Measurements from ENCODE around the gene DUS2. TPM values are rescaled to one million over a fixed set of nuclear protein-coding genes. Genes with fewer than 3 reads are reported as not detected.
A peak's percentile ranks its signal among the peaks of the same experiment; 100 is the strongest.

Gene DUS2
- total RNA-seq, 1 donor from 2014 or later = 16.4 TPM

DNA sequence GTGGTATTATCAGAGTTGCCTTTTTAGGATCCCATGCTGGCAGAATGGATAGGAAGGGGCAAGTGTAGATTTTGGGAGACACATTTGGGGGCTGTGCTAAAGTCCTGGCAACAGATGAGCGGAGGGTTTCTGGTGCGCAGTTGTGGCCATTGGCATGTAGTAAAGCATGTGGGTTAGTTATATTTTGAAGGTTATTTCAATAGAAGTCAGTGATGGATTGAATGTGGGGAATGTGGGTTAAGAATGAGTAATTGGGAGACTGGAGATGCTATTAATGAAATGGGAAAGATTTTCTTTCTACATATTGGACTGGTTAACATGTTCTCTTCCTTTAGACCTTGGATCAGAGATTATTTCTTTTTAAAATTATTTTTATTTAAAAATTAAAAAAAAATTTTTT lies 10.0 kb downstream of the DUS2 start:
- Mint-ChIP-seq H3K36me3 (ENCODE audit: low read depth, unreplicated experiment) (peaks cover 8% of the 10 kb centered on the region), H3K9me3 (ENCODE audit: unreplicated experiment) (no peaks in the 10 kb centered on the region), H3K27ac (ENCODE audit: unreplicated experiment) (no peak overlapping the region), H3K27me3 (ENCODE audit: unreplicated experiment) (peaks cover 2% of the 10 kb centered on the region), H3K4me3 (ENCODE audit: unreplicated experiment) (no peak overlapping the region), H3K4me1 (ENCODE audit: unreplicated experiment) (peaks cover 11% of the 10 kb centered on the region)
- DNase-seq (ENCODE audit: low spot score) = no peak
- TF ChIP-seq, protein P1, sequence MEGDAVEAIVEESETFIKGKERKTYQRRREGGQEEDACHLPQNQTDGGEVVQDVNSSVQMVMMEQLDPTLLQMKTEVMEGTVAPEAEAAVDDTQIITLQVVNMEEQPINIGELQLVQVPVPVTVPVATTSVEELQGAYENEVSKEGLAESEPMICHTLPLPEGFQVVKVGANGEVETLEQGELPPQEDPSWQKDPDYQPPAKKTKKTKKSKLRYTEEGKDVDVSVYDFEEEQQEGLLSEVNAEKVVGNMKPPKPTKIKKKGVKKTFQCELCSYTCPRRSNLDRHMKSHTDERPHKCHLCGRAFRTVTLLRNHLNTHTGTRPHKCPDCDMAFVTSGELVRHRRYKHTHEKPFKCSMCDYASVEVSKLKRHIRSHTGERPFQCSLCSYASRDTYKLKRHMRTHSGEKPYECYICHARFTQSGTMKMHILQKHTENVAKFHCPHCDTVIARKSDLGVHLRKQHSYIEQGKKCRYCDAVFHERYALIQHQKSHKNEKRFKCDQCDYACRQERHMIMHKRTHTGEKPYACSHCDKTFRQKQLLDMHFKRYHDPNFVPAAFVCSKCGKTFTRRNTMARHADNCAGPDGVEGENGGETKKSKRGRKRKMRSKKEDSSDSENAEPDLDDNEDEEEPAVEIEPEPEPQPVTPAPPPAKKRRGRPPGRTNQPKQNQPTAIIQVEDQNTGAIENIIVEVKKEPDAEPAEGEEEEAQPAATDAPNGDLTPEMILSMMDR (IDR thresholded peaks at IDR 0.05; ENCODE audit: unreplicated experiment) = no peak

DNA sequence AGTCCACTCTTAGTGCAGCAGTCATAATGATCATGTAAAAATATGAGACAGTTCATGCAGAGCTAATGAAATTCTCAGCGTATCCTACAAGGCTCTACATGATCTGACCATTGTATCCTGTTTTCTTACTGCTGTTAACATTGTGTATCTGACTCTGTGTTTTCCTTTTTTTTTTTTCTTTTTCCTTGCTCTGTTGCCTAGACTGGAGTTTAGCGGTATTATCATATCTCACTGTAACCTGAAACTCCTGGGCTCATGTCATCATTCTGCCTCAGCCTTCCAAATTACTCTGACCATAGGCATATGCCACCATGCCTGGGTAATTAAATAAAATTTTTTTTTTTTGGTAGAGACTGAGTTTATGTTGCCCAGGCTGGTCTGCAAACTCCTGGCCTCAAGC lies 12.1 kb downstream of the DUS2 start:
- peaks cover 11% of the 10 kb centered on the region for H3K36me3 Mint-ChIP-seq (ENCODE audit: low read depth, unreplicated experiment)
- TF ChIP-seq, protein P1 (IDR thresholded peaks at IDR 0.05; ENCODE audit: unreplicated experiment) = no peak

DNA sequence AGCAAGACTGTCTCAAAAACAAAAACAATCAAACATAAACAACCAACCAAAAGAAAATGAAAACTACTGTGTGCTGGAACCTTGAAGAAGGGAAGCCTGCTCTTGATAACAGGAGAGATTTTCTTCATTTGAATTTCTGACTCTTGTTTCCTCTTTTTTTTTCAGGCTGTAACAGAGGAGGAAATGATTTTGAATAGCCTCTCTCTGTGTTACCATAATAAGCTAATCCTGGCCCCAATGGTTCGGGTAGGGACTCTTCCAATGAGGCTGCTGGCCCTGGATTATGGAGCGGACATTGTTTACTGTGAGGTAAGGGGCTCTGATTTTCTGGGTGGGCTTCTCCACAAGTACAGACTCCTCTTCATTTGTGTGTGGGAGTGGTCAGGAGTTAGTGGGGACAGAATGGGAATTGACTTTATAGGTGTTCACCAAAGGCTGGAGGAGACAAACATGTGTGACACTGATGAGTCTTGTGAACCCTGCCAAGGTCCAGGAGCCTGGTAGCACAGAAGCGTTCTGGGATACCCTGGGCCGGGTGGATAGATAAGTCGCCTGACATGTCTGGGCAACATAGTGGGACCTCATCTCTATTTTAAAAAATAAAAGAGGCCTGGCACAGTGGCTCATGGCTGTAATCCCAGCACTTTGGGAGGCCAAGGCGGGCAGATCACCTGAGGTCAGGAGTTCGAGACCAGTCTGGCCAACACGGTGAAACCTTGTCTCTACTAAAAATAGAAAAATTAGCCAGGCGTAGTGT lies 14.9 kb downstream of the DUS2 start:
- Mint-ChIP-seq H3K36me3 (ENCODE audit: low read depth, unreplicated experiment) (peaks cover 7% of the 10 kb centered on the region), H3K9me3 (ENCODE audit: unreplicated experiment) (no peaks in the 10 kb centered on the region), H3K4me1 (ENCODE audit: unreplicated experiment) (peaks cover 17% of the 10 kb centered on the region), H3K27me3 (ENCODE audit: unreplicated experiment) (peaks cover 6% of the 10 kb centered on the region), H3K27ac (ENCODE audit: unreplicated experiment) (peak overlapping the region; percentile 81), H3K4me3 (ENCODE audit: unreplicated experiment) (no peak overlapping the region)
- DNase-seq (ENCODE audit: low spot score) = no peak
- TF ChIP-seq, protein P1 (IDR thresholded peaks at IDR 0.05; ENCODE audit: unreplicated experiment) = no peak

More for the DNA sequence above, 12.1 kb downstream of the DUS2 start:
- Mint-ChIP-seq H3K27me3 (ENCODE audit: unreplicated experiment) (peaks cover 4% of the 10 kb centered on the region), H3K4me1 (ENCODE audit: unreplicated experiment) (peaks cover 15% of the 10 kb centered on the region), H3K9me3 (ENCODE audit: unreplicated experiment) (no peaks in the 10 kb centered on the region), H3K27ac (ENCODE audit: unreplicated experiment) (peak overlapping the region; percentile 70), H3K4me3 (ENCODE audit: unreplicated experiment) (peak overlapping the region; percentile 31)
- DNase-seq (ENCODE audit: low spot score) = no peak

DNA sequence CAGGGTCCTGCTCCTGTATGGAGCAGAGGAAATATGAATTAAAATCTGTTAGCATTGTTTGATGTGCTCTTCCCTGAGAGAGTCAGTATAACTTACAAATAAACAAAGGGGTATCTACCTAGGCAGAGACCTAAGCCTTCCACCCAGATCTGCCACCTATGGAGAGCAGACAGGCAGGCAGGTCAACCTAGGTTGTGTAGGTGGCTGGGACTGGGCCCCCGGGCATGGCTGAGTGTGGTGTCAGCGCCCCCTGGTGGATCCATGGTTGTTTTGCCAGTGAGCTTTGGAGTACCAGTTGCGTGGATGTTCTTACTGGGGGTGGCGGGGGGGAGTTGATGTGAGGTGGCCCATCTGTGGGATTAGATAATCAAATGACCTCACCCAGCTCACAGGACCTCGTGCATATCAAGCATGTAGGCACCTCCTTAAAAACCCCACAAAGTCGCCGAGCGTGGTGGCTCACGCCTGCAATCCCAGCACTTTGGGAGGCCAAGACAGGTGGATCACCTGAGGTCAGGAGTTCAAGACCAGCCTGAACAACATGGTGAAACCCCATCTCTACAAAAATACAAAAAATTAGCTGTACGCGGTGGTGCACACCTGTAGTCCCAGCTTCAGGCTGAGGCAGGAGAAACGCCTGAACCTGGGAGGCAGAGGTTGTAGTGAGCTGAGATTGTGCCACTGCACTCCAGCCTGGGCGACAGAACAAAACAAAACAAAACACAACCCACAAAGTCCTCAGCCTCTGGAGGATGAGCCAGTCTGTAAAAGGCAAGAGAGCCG lies 17.6 kb downstream of the DUS2 start:
- no peak overlapping the region for H3K27ac Mint-ChIP-seq (ENCODE audit: unreplicated experiment)
- DNase-seq (ENCODE audit: low spot score) = peak; percentile 86
- H3K27me3 Mint-ChIP-seq (ENCODE audit: unreplicated experiment) = peaks cover 8% of the 10 kb centered on the region

More for the DNA sequence above, 17.6 kb downstream of the DUS2 start:
- no peak overlapping the region for H3K4me3 Mint-ChIP-seq (ENCODE audit: unreplicated experiment)
- peaks cover 7% of the 10 kb centered on the region for H3K36me3 Mint-ChIP-seq (ENCODE audit: low read depth, unreplicated experiment)
- peaks cover 12% of the 10 kb centered on the region for H3K4me1 Mint-ChIP-seq (ENCODE audit: unreplicated experiment)
- TF ChIP-seq, protein P1 (IDR thresholded peaks at IDR 0.05; ENCODE audit: unreplicated experiment) = peak; percentile 90
- H3K9me3 Mint-ChIP-seq (ENCODE audit: unreplicated experiment) = no peaks in the 10 kb centered on the region

All from endothelial cell (in vitro differentiated cells).